Ecto neural progenitor cell (in vitro differentiated cells): ENCODE results near the gene HSPB1.
"Not testable (repeated sequence)": the region's sequence is repeated elsewhere in the genome, so short reads cannot be mapped to it uniquely, and the experiment has no call there.

ENCODE experiments used
- DNase-seq: peaks from one replicate; pipeline ENCODE4 v3.0.0-alpha.2; 2018; ENCODE audit warnings: low spot score

The HSPB1 gene

GRCh38 chr7:76309341-76310101 is 7.0 kb downstream of the HSPB1 start:
- DNase-seq: not testable (repeated sequence)

- DNase-seq: no peak
Measured at GRCh38 chr7:76310102-76310957, 7.9 kb downstream of the HSPB1 start.

GRCh38 chr7:76311838-76312237 is 9.4 kb downstream of the HSPB1 start:
- not testable (repeated sequence) for DNase-seq

- peak; percentile 97 for DNase-seq
Measured at GRCh38 chr7:76314042-76314721, 11.7 kb downstream of the HSPB1 start.

- not testable (repeated sequence) for DNase-seq
Measured at GRCh38 chr7:76314740-76315139, 12.3 kb downstream of the HSPB1 start.

- DNase-seq: no peak
Measured at GRCh38 chr7:76315364-76315763, 12.9 kb downstream of the HSPB1 start.

- DNase-seq: no peak
Measured at GRCh38 chr7:76316984-76317781, 14.7 kb downstream of the HSPB1 start.

GRCh38 chr7:76317782-76318487 is 15.5 kb downstream of the HSPB1 start:
- peak; percentile 98 for DNase-seq

- DNase-seq: no peak
Measured at GRCh38 chr7:76318488-76319353, 16.2 kb downstream of the HSPB1 start.

- no peak for DNase-seq
Measured at GRCh38 chr7:76325092-76325491, 22.6 kb downstream of the HSPB1 start.

GRCh38 chr7:76325811-76326210 is 23.3 kb downstream of the HSPB1 start:
- no peak for DNase-seq

- no peak for DNase-seq
Measured at GRCh38 chr7:76326646-76327233, 24.3 kb downstream of the HSPB1 start.

- DNase-seq: no peak
Measured at GRCh38 chr7:76327610-76328009, 25.1 kb downstream of the HSPB1 start.

GRCh38 chr7:76328389-76328788 is 25.9 kb downstream of the HSPB1 start:
- DNase-seq: no peak

GRCh38 chr7:76329479-76329878 is 27.0 kb downstream of the HSPB1 start:
- no peak for DNase-seq

- DNase-seq: no peak
Measured at GRCh38 chr7:76330261-76330660, 27.8 kb downstream of the HSPB1 start.

- DNase-seq: no peak
Measured at GRCh38 chr7:76330673-76331072, 28.2 kb downstream of the HSPB1 start.

GRCh38 chr7:76332078-76332477 is 29.6 kb downstream of the HSPB1 start:
- DNase-seq: no peak

- no peak for DNase-seq
Measured at GRCh38 chr7:76333511-76334101, 31.1 kb downstream of the HSPB1 start.
